Body of pancreas (tissue), 4 donors: Measurements from ENCODE around the gene TAF1C.

ENCODE experiments used
- CTCF ChIP-seq, 7 experiments: fragments of 450-650 bp in 4 of 7; fragments of 200-600 bp in 3 of 7; sonication (generic) in 3 of 7; IDR thresholded peaks; one replicate each; pipeline ENCODE4 v1.5.1; 2016 to 2019; ENCODE audit warnings: antibody characterized with exemption in 7 of 7
- POLR2A ChIP-seq, 3 donors: fragments of 450-650 bp; IDR thresholded peaks; one replicate each; pipeline ENCODE4 v1.6.1; 2016; ENCODE audit warnings: antibody characterized with exemption in 3 of 3, mild to moderate bottlenecking in 2 of 3

GRCh38 chr16:84143081-84143480, 43.8 kb downstream of the TAF1C start:
- TF ChIP-seq CTCF (IDR thresholded peaks at IDR 0.05) (no peak), POLR2A (IDR thresholded peaks at IDR 0.05) (no peak)
